Endothelial cell of umbilical vein (primary cell): ENCODE results near the gene ST6GALNAC3. TPM values are rescaled to one million over a fixed set of nuclear protein-coding genes. Genes with fewer than 3 reads are reported as not detected.

Experiments
- BruUV-seq: library from RNA; stranded (reverse); fragments of 400-500 nt; replicated peaks from 2 replicates; lab custom pipeline; 2021; lab: Mats Ljungman, UMichigan
- CTCF ChIA-PET: fragments of 300-600, 350-600 bp; sonication (Branson Sonifier 250); formaldehyde crosslinking; loops from one replicate; lab custom pipeline; 2021; ENCODE audit warnings: antibody characterized with exemption, inconsistent platforms; lab: Charles Lee
- POLR2A ChIA-PET: fragments of 300-600, 350-600 bp; sonication (Branson Sonifier 250); formaldehyde crosslinking; loops from one replicate; lab custom pipeline; 2021; ENCODE audit warnings: antibody characterized with exemption, inconsistent platforms; lab: Charles Lee
- DNase-seq: peaks from one replicate; pipeline ENCODE4 v3.0.0-alpha.2; 2011; ENCODE audit warnings: low read depth, low spot score
- FAIRE-seq: peaks from 2 replicates; lab custom pipeline; 2011; peaks lifted over from hg19 to GRCh38; lab: Jason Lieb, UNC
- H2AFZ ChIP-seq: 2 replicates; pipeline ENCODE4 v1.6.0; 2012; ENCODE audit warnings: low read depth, low read length, control low read depth, inconsistent platforms
- H3K27ac ChIP-seq: 2 replicates; pipeline ENCODE4 v1.5.1; 2011; ENCODE audit warnings: low read depth, mild to moderate bottlenecking, control low read depth, low read length, moderate library complexity; ENCODE audit not compliant: insufficient read depth
- H3K27me3 ChIP-seq, 2 experiments: 2 replicates each; pipeline versions ENCODE4 v1.6.0 to v1.6.1; 2011; ENCODE audit warnings: low read length in 2 of 2, mixed read lengths in 1 of 2; ENCODE audit not compliant: control insufficient read depth in 2 of 2, insufficient read depth in 2 of 2
- H3K36me3 ChIP-seq, 2 experiments: 2 replicates in 1 of 2; 3 replicates in 1 of 2; pipeline ENCODE4 v1.5.1; 2011; ENCODE audit warnings: low read length in 2 of 2, mild to moderate bottlenecking in 1 of 2, moderate library complexity in 1 of 2; ENCODE audit not compliant: control insufficient read depth in 2 of 2, insufficient read depth in 2 of 2; ENCODE audit errors: extremely low read depth in 1 of 2
- H3K4me1 ChIP-seq: 3 replicates; pipeline ENCODE4 v1.5.1; 2011; ENCODE audit warnings: mild to moderate bottlenecking, low read length; ENCODE audit not compliant: control insufficient read depth, insufficient read depth; ENCODE audit errors: extremely low read depth
- H3K4me2 ChIP-seq: 2 replicates; pipeline ENCODE4 v1.6.1; 2011; ENCODE audit warnings: low read length, control low read depth, mixed read lengths; ENCODE audit not compliant: insufficient read depth
- H3K4me3 ChIP-seq, 3 experiments: fragments of 200-600 bp in 1 of 3; sonication (generic), shearing (Covaris generic) in 1 of 3; replicated peaks in 1 of 3; 2 replicates each; pipeline ENCODE4 v1.5.1; 2011 to 2016; ENCODE audit warnings: control low read depth in 3 of 3, low read length in 3 of 3, mild to moderate bottlenecking in 2 of 3, inconsistent platforms in 1 of 3, low read depth in 1 of 3, moderate library complexity in 1 of 3; ENCODE audit not compliant: insufficient read depth in 1 of 3
- H3K79me2 ChIP-seq: 2 replicates; pipeline ENCODE4 v1.6.0; 2012; ENCODE audit warnings: low read length, inconsistent platforms; ENCODE audit not compliant: control insufficient read depth, insufficient read depth
- H3K9ac ChIP-seq: replicated peaks from 2 replicates; pipeline ENCODE3; 2011; ENCODE audit warnings: low read length, control low read depth; ENCODE audit not compliant: insufficient read depth; ENCODE audit errors: extremely low read depth
- H3K9me1 ChIP-seq: replicated peaks from 3 replicates; pipeline ENCODE4 v1.6.0; 2011; ENCODE audit warnings: mild to moderate bottlenecking, low read length; ENCODE audit not compliant: control insufficient read depth, insufficient read depth; ENCODE audit errors: extremely low read depth
- H3K9me3 ChIP-seq: replicated peaks from 2 replicates; pipeline ENCODE4 v1.5.1; 2012; ENCODE audit warnings: low read length, inconsistent platforms; ENCODE audit not compliant: control insufficient read depth, insufficient read depth
- H4K20me1 ChIP-seq: replicated peaks from 2 replicates; pipeline ENCODE3; 2011; ENCODE audit warnings: mild to moderate bottlenecking, low read length; ENCODE audit not compliant: control insufficient read depth, insufficient read depth; ENCODE audit errors: extremely low read depth
- CTCF ChIP-seq, 2 donors: IDR thresholded peaks; 1 replicate in 1 of 2; 2 replicates in 1 of 2; pipeline ENCODE4 v1.5.1; 2011; ENCODE audit warnings: low read length in 2 of 2, mild to moderate bottlenecking in 2 of 2, moderate library complexity in 2 of 2, control low read depth in 1 of 2, inconsistent platforms in 1 of 2, low read depth in 1 of 2; ENCODE audit not compliant: insufficient read depth in 1 of 2; ENCODE audit errors: extremely low read depth in 1 of 2
- EZH2 ChIP-seq: IDR thresholded peaks from 2 replicates; pipeline ENCODE4 v1.6.1; 2012; ENCODE audit warnings: borderline replicate concordance, low read depth, mild to moderate bottlenecking, moderate library complexity, low read length, inconsistent platforms; ENCODE audit not compliant: severe bottlenecking
- FOS ChIP-seq: IDR thresholded peaks from 2 replicates; pipeline ENCODE4 v1.6.1; 2011; ENCODE audit warnings: mild to moderate bottlenecking, low read length, moderate library complexity, borderline replicate concordance; ENCODE audit not compliant: insufficient read depth
- GATA2 ChIP-seq: IDR thresholded peaks from 2 replicates; pipeline ENCODE4 v1.7.0; 2011; ENCODE audit warnings: low read depth, mild to moderate bottlenecking, moderate library complexity, mixed read lengths, low read length; ENCODE audit not compliant: insufficient read length, insufficient read depth
- JUN ChIP-seq: IDR thresholded peaks from 2 replicates; pipeline ENCODE4 v1.6.1; 2011; ENCODE audit warnings: borderline replicate concordance, low read depth; ENCODE audit not compliant: insufficient read length, insufficient read depth
- MAX ChIP-seq: IDR thresholded peaks from 2 replicates; pipeline ENCODE4 v1.6.1; 2011; ENCODE audit not compliant: insufficient read depth, insufficient read length
- MYC ChIP-seq: IDR thresholded peaks from one replicate; pipeline ENCODE4 v1.6.1; 2011; ENCODE audit warnings: mild to moderate bottlenecking, low read depth, low read length
- POLR2A ChIP-seq: IDR thresholded peaks from 2 replicates; pipeline ENCODE4 v1.6.1; 2012; ENCODE audit warnings: low read depth, mild to moderate bottlenecking, control low read depth, low read length
- POLR2AphosphoS5 ChIP-seq: IDR thresholded peaks from 2 replicates; pipeline ENCODE4 v1.6.1; 2012; ENCODE audit warnings: low read depth, mild to moderate bottlenecking, control low read depth, low read length, moderate library complexity; ENCODE audit not compliant: insufficient read depth
- dilution Hi-C: fragments of 300-500 bp; cut with MboI; formaldehyde crosslinking; loops from one replicate; pipeline ENCODE4 v1.15.0; 2019; ENCODE audit warnings: low sequenced_read_pairs; ENCODE audit not compliant: extremely low pct_ligation_motif_present
- intact Hi-C: fragments of 100-400 bp; cut with micrococcal nuclease; formaldehyde crosslinking; loops from one replicate; pipeline ENCODE4 v1.10.0; 2022
- polyA plus RNA-seq, 4 experiments: library from polyadenylated mRNA; depleted of rRNA in 3 of 4; stranded (reverse) in 3 of 4; unstranded in 1 of 4; fragments of >200 nt; gene quantifications; 2 replicates each; pipeline versions ENCODE4 v1.2.1 to v1.2.3, GENCODE V29; 2011 to 2012; ENCODE audit warnings: missing spikeins in 1 of 4
- total RNA-seq: library from RNA; stranded (reverse); gene quantifications from 2 replicates; pipeline ENCODE4 v1.2.3, GENCODE V29; 2021

The ST6GALNAC3 gene
- total and polyA plus RNA-seq, 2 donors (not counting 3 experiments of a cell fraction or from before 2014, with no cell fraction given) = 7.6 to 48.3 TPM

- Histone ChIP-seq H3K4me2 (no peak overlapping the region), H2AFZ (no peak overlapping the region), H4K20me1 (no peaks in the 10 kb centered on the region), H3K79me2 (no peaks in the 10 kb centered on the region), H3K27ac (no peak overlapping the region), H3K9me3 (no peaks in the 10 kb centered on the region), H3K9ac (no peak overlapping the region), H3K36me3 (no peaks in the 10 kb centered on the region), H3K27me3 (no peaks in the 10 kb centered on the region), H3K9me1 (peaks cover 2% of the 10 kb centered on the region), H3K4me3 (no peak overlapping the region), H3K4me1 (no peaks in the 10 kb centered on the region)
- DNase-seq (no peak), FAIRE-seq (no peak)
- no peak for TF ChIP-seq EZH2
- no peak for TF ChIP-seq POLR2AphosphoS5
- no peak for TF ChIP-seq MAX
- no peak for TF ChIP-seq MYC
- TF ChIP-seq POLR2A = no peak
- no peak for TF ChIP-seq FOS
- POLR2A ChIA-PET = no interaction called here
- intact Hi-C loops (no loop called here), dilution Hi-C loops (no loop called here)
- BruUV-seq = no TSS peak
- CTCF ChIA-PET = no interaction called here
Measured at GRCh38 chr1:76343356-76343755, 268.8 kb downstream of the ST6GALNAC3 start.

GRCh38 chr1:76351655-76352054 is 277.1 kb downstream of the ST6GALNAC3 start:
- ChIA-PET CTCF (no interaction called here), POLR2A (no interaction called here)
- BruUV-seq = no TSS peak
- Histone ChIP-seq H3K9me3 (no peaks in the 10 kb centered on the region), H4K20me1 (no peaks in the 10 kb centered on the region), H3K9ac (no peak overlapping the region), H3K4me2 (no peak overlapping the region), H3K27me3 (no peaks in the 10 kb centered on the region), H3K27ac (no peak overlapping the region), H3K9me1 (peaks cover 4% of the 10 kb centered on the region), H3K4me1 (no peaks in the 10 kb centered on the region), H3K36me3 (no peaks in the 10 kb centered on the region), H2AFZ (no peak overlapping the region), H3K4me3 (no peak overlapping the region), H3K79me2 (no peaks in the 10 kb centered on the region)
- intact Hi-C loops (no loop called here), dilution Hi-C loops (no loop called here)
- FAIRE-seq (no peak), DNase-seq (no peak)
- no peak for TF ChIP-seq MYC
- TF ChIP-seq JUN = no peak
- TF ChIP-seq FOS = no peak
- no peak for TF ChIP-seq MAX
- no peak for TF ChIP-seq GATA2
- TF ChIP-seq EZH2 = no peak
- no peak for TF ChIP-seq POLR2AphosphoS5
- no peak for TF ChIP-seq POLR2A
- no peak for TF ChIP-seq CTCF (IDR thresholded peaks at IDR 0.05; ENCODE audit: extremely low read depth in 1 of 2, insufficient read depth in 1 of 2, low read depth in 1 of 2, low read length in 2 of 2)
